Tongue (tissue), 2 donors: ENCODE results near the gene ZBTB20. TPM values are rescaled to one million over a fixed set of nuclear protein-coding genes. Genes with fewer than 3 reads are reported as not detected.

Source experiments
- DNase-seq: peaks from one replicate; pipeline ENCODE4 v3.0.0-alpha.2; 2015
- total RNA-seq: library from RNA; depleted of rRNA; stranded (reverse); fragments of >200 nt; gene quantifications from one replicate; pipeline ENCODE4 v1.2.3, GENCODE V29; 2014

Gene ZBTB20
- total RNA-seq, 1 donor from 2014 or later = 79.5 TPM

- DNase-seq = no peak
Observed at GRCh38 chr3:114328345-114328744, 818.7 kb downstream of the ZBTB20 start.

GRCh38 chr3:114327665-114328064 is 819.4 kb downstream of the ZBTB20 start:
- DNase-seq = no peak

- DNase-seq = no peak
Observed at GRCh38 chr3:114323546-114324254, 823.4 kb downstream of the ZBTB20 start.

GRCh38 chr3:114320246-114320645 is 826.8 kb downstream of the ZBTB20 start:
- DNase-seq = no peak

- DNase-seq = no peak
Observed at GRCh38 chr3:114319453-114319852, 827.6 kb downstream of the ZBTB20 start.

GRCh38 chr3:114318295-114318694 is 828.8 kb downstream of the ZBTB20 start:
- DNase-seq = no peak

- DNase-seq = no peak
Observed at GRCh38 chr3:114314282-114314681, 832.8 kb downstream of the ZBTB20 start.

GRCh38 chr3:114313426-114313825 is 833.7 kb downstream of the ZBTB20 start:
- DNase-seq = no peak

GRCh38 chr3:114310695-114311094 is 836.4 kb downstream of the ZBTB20 start:
- DNase-seq = no peak

- no peak for DNase-seq
Observed at GRCh38 chr3:114308830-114309229, 838.3 kb downstream of the ZBTB20 start.

GRCh38 chr3:114308377-114308776 is 838.7 kb downstream of the ZBTB20 start:
- DNase-seq = no peak

GRCh38 chr3:114307832-114308231 is 839.3 kb downstream of the ZBTB20 start:
- no peak for DNase-seq

- no peak for DNase-seq
Observed at GRCh38 chr3:114307222-114307830, 839.8 kb downstream of the ZBTB20 start.

- no peak for DNase-seq
Observed at GRCh38 chr3:114299941-114300624, 847.0 kb downstream of the ZBTB20 start.

- no peak for DNase-seq
Observed at GRCh38 chr3:114299421-114299820, 847.7 kb downstream of the ZBTB20 start.

GRCh38 chr3:114295946-114296345 is 851.1 kb downstream of the ZBTB20 start:
- DNase-seq = no peak

- no peak for DNase-seq
Observed at GRCh38 chr3:114294940-114295480, 852.1 kb downstream of the ZBTB20 start.

- DNase-seq = no peak
Observed at GRCh38 chr3:114293838-114294535, 853.1 kb downstream of the ZBTB20 start, which contains the start of gene TIGIT. TIGIT (plus strand) TSS chr3:114294028; CDS start chr3:114294062, 34 bp downstream.

GRCh38 chr3:114290911-114291901 is 855.9 kb downstream of the ZBTB20 start:
- DNase-seq = peak; percentile 37

GRCh38 chr3:114286266-114286665 is 860.8 kb downstream of the ZBTB20 start:
- no peak for DNase-seq

- no peak for DNase-seq
Observed at GRCh38 chr3:114285648-114286230, 861.3 kb downstream of the ZBTB20 start.
